Tibial artery (tissue), 4 donors: ENCODE results near the gene SMARCE1.

Source experiments
- DNase-seq, 2 donors: peaks; one replicate each; pipeline ENCODE4 v3.0.0-alpha.2; 2019
- H3K27ac ChIP-seq, 2 donors: fragments of 200-600 bp; sonication (generic) in 1 of 2; 1 replicate in 1 of 2; 2 replicates in 1 of 2; pipeline ENCODE4 v1.5.1; 2018 to 2019; ENCODE audit warnings: mild to moderate bottlenecking in 1 of 2
- H3K27me3 ChIP-seq, 2 donors: fragments of 200-600 bp; sonication (generic) in 1 of 2; one replicate each; pipeline versions ENCODE4 v1.5.1 to v1.6.0; 2016 to 2019
- H3K36me3 ChIP-seq, 3 donors: fragments of 200-600 bp; sonication (generic) in 2 of 3; one replicate each; pipeline ENCODE4 v1.5.1; 2016 to 2019; ENCODE audit warnings: mild to moderate bottlenecking in 2 of 3
- H3K4me1 ChIP-seq, 4 donors: fragments of 200-600 bp; sonication (generic) in 2 of 4; 1 replicate in 3 of 4; 2 replicates in 1 of 4; pipeline ENCODE4 v1.5.1; 2016 to 2019
- H3K4me3 ChIP-seq, 2 donors: fragments of 200-600 bp; sonication (generic) in 1 of 2; 1 replicate in 1 of 2; 2 replicates in 1 of 2; pipeline ENCODE4 v1.5.1; 2018 to 2019; ENCODE audit warnings: mild to moderate bottlenecking in 2 of 2
- H3K9me3 ChIP-seq, 3 donors: fragments of 200-600 bp; sonication (generic) in 1 of 3; one replicate each; pipeline ENCODE4 v1.5.1; 2016 to 2019
- intact Hi-C: fragments of 100-400 bp; cut with DNase I; formaldehyde crosslinking; loops from one replicate; pipeline ENCODE4 v1.15.0; 2023; ENCODE audit warnings: low total_unique reads
- TF ChIP-seq, protein P1 (sequence below), 2 experiments: fragments of 200-600 bp in 1 of 2; fragments of 450-650 bp in 1 of 2; IDR thresholded peaks; one replicate each; pipeline ENCODE4 v1.5.1; 2017 to 2019; ENCODE audit warnings: antibody characterized with exemption in 2 of 2, mild to moderate bottlenecking in 1 of 2, moderate library complexity in 1 of 2

SMARCE1 gene

DNA sequence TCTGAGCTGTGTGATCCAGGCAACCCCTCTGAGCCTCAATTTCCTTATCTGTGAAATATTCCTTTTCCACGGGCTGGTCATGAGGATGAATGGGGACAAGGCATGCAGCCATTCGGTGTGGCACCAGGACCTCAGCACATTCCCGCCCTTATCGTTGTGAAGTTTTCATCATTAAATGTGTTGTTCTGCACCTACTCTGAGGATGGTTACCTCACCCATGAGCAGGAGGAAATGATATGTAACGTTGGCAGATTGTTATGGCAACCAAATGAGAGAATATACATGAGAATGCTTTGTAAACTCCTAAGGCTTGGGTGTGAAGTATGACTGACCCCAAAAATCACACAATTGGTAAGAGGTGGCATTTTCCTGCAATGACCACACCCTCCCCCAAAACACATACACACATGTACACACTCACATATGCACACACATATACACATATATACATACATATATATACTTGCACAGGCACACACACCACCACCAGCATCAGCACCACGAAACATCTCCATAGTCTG is 39.5 kb downstream of the SMARCE1 start:
- TF ChIP-seq, protein P1, sequence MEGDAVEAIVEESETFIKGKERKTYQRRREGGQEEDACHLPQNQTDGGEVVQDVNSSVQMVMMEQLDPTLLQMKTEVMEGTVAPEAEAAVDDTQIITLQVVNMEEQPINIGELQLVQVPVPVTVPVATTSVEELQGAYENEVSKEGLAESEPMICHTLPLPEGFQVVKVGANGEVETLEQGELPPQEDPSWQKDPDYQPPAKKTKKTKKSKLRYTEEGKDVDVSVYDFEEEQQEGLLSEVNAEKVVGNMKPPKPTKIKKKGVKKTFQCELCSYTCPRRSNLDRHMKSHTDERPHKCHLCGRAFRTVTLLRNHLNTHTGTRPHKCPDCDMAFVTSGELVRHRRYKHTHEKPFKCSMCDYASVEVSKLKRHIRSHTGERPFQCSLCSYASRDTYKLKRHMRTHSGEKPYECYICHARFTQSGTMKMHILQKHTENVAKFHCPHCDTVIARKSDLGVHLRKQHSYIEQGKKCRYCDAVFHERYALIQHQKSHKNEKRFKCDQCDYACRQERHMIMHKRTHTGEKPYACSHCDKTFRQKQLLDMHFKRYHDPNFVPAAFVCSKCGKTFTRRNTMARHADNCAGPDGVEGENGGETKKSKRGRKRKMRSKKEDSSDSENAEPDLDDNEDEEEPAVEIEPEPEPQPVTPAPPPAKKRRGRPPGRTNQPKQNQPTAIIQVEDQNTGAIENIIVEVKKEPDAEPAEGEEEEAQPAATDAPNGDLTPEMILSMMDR (IDR thresholded peaks at IDR 0.05): no peak
- no peaks in the 10 kb centered on the region for H3K4me1 ChIP-seq
- no peak overlapping the region for H3K27ac ChIP-seq
- H3K27me3 ChIP-seq: peaks cover 0 to 11% of the 10 kb centered on the region in 2 donors
- H3K36me3 ChIP-seq: no peaks in the 10 kb centered on the region
- H3K4me3 ChIP-seq: no peak overlapping the region
- H3K9me3 ChIP-seq: no peaks in the 10 kb centered on the region
- intact Hi-C loops: no loop called here
- DNase-seq: no peak

DNA sequence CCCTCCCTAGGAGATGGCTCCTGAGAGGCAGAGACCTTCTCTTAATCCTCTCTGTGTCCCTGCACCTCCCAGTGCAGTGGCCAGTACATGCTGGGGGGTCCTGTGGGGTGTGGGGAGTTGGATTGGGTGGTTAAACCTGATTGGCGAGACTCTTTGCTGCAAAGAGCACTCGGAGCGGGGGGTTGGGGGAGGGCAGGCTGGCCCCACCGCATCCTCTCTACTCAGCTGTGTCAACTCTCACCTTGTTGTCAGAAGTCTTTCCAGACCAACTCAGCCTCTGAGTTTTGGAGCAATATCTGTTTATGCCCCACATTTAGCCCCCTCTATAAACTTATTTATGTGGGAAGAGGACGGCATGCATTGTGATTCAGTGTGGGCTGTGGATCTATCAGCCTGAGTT is 40.0 kb downstream of the SMARCE1 start:
- Histone ChIP-seq H3K4me3 (no peak overlapping the region), H3K36me3 (no peaks in the 10 kb centered on the region), H3K27ac (no peak overlapping the region), H3K4me1 (no peaks in the 10 kb centered on the region), H3K27me3 (peaks cover 0 to 9% of the 10 kb centered on the region in 2 donors), H3K9me3 (no peaks in the 10 kb centered on the region)
- intact Hi-C loops: no loop called here
- no peak for DNase-seq
- TF ChIP-seq, protein P1 (IDR thresholded peaks at IDR 0.05): no peak

DNA sequence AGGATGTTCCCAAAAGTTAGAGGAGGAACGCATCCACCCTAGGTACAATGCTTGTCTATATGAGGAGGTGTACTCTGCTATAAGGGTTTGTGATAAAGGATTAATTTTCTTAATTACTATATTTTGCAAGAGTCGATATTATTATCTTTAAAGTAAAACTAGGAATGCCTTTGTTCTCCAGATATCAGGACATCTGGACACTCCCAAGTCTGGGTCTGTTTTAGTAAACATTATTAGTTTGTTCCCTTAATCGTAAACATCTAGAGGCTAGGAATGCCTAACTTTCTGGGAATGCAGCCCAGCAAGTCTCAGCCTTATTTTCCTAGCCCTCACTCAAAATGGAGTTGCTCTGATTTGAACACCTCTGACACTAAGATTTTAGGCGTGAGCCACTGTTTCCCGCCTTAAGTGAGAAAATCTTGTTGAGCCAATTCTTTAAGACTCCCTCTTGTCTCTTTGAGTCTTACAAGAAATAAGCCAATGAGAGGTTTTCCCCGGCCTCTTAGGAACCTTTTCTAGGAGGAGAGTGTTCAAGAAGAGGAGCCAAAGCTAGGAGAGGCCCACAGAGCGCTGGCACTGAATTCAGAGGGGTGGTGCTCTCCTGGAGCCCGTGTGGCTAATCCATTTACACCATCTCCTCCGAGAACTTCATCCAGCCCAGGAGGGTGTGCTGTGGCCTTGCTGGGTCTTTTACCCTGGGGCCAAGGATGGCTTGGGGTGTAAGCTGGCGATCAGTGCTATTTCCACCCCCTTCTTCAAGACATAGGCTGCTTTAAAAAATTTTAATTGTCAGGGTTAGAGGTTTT is 40.9 kb downstream of the SMARCE1 start:
- Histone ChIP-seq H3K4me1 (no peaks in the 10 kb centered on the region), H3K9me3 (no peaks in the 10 kb centered on the region), H3K27me3 (peaks cover 0 to 8% of the 10 kb centered on the region in 2 donors), H3K27ac (no peak overlapping the region), H3K4me3 (no peak overlapping the region), H3K36me3 (no peaks in the 10 kb centered on the region)
- TF ChIP-seq, protein P1 (IDR thresholded peaks at IDR 0.05): no peak
- intact Hi-C loops: no loop called here
- DNase-seq: no peak

DNA sequence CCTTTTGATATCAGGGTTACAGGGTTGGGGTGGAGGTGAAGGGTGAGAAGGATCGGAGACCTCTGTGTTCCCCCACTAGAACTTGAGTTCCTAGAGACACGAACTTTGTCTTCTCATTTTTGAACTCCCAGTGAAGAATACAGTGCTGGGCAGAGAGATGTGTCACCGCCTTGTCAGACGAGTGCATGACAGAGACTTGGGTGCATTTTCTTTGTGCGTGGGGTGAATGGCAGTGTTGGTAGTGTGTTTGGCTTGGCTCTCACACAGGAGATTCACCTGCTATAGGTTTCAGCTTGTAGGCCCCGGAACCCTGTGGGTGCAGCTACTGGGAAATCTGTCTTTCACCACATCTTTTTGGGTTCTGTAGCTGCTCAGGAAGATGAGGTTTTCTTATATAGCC is 42.3 kb downstream of the SMARCE1 start:
- no peaks in the 10 kb centered on the region for H3K4me1 ChIP-seq
- H3K27ac ChIP-seq: no peak overlapping the region
- intact Hi-C loops: no loop called here
- TF ChIP-seq, protein P1 (IDR thresholded peaks at IDR 0.05): no peak
- peaks cover 0 to 8% of the 10 kb centered on the region in 2 donors for H3K27me3 ChIP-seq
- no peaks in the 10 kb centered on the region for H3K36me3 ChIP-seq
- no peak for DNase-seq
- no peaks in the 10 kb centered on the region for H3K9me3 ChIP-seq
- H3K4me3 ChIP-seq: no peak overlapping the region

DNA sequence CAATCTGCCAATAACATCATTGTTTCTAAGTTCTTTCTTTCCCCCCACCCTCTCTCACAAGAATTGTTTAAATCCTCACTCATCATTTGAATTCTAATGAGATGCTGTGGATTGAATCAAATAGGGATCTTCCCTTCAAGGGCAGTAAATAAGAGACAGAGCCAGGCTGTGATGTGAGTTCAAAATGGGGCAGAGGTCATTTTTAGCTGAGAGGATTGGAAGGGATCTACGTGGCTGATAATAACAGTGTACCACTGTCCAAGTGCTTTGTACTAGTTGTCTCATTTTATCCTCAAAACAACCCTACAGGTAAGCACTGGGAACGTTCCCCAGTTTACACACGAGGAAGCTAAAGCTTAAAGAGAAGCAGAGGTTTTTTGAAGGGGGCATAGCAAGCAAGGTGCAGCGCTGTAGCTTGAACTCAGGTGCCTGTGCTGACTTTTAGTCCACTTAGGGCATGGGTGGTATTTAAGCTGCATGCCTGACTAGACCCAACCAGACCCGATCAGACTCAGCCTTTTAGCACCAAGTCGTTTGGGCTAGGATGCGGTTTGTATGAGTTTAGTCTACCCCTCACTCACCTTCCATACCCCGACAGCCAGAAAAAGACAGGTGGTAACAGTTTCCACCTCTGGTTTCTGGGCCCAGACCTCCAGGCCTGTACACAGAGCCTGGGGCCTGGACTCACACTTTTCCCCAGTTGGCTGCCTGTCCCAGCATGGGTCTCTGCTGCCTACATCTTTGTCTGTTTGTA is 43.1 kb downstream of the SMARCE1 start:
- intact Hi-C loops: no loop called here

More for the DNA sequence above, 43.1 kb downstream of the SMARCE1 start:
- H3K4me3 ChIP-seq: no peak overlapping the region
- no peak overlapping the region for H3K27ac ChIP-seq
- TF ChIP-seq, protein P1 (IDR thresholded peaks at IDR 0.05): no peak
- H3K9me3 ChIP-seq: no peaks in the 10 kb centered on the region
- peaks cover 0 to 8% of the 10 kb centered on the region in 2 donors for H3K27me3 ChIP-seq
- H3K4me1 ChIP-seq: peaks cover 0 to 6% (median 2%) of the 10 kb centered on the region in 4 donors
- H3K36me3 ChIP-seq: no peaks in the 10 kb centered on the region
- no peak for DNase-seq
